Cardiac fibroblast (primary cell): ENCODE data around the gene SLC6A18.

Experiments used
- DNase-seq, 2 donors: peaks; one replicate each; pipeline versions ENCODE4 v3.0.0 to v3.0.0-alpha.2; 2010; ENCODE audit warnings: low read depth in 2 of 2
- H3K4me3 ChIP-seq, 2 donors: replicated peaks in 1 of 2; 1 replicate in 1 of 2; 2 replicates in 1 of 2; pipeline ENCODE4 v1.5.1; 2011; ENCODE audit warnings: low read depth in 2 of 2, low read length in 2 of 2, mild to moderate bottlenecking in 2 of 2, moderate library complexity in 1 of 2
- TF ChIP-seq, protein P1 (sequence below): IDR thresholded peaks from one replicate; pipeline ENCODE4 v1.5.1; 2011; ENCODE audit warnings: low read depth, mild to moderate bottlenecking, low read length, inconsistent platforms

Gene SLC6A18

DNA sequence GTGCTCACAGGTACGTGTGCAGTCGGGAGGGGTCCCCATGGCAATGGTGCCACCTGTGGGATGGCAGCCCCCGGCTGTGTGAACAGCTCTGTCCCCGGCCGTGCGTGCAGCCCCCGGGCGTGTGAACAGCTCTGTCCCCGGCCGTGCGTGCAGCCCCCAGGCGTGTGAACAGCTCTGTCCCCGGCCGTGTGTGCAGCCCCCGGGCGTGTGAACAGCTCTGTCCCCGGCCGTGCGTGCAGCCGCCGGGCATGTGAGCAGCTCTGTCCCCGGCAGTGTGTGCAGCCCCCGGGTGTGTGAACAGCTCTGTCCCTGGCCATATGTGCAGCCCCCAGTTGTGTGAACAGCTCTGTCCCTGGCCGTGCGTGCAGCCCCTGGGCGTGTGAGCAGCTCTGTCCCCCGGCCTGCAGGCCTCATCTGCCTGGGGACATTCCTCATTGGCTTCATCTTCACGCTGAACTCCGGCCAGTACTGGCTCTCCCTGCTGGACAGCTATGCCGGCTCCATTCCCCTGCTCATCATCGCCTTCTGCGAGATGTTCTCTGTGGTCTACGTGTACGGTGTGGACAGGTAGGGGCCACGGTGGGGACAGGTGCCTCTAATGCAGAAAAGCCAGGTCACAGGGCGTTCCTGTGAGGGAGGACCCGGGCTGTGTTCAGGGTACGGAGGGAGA, 5.9 kb upstream of the SLC6A18 start:
- DNase-seq: no peak
- no peak overlapping the region for H3K4me3 ChIP-seq
- TF ChIP-seq, protein P1, sequence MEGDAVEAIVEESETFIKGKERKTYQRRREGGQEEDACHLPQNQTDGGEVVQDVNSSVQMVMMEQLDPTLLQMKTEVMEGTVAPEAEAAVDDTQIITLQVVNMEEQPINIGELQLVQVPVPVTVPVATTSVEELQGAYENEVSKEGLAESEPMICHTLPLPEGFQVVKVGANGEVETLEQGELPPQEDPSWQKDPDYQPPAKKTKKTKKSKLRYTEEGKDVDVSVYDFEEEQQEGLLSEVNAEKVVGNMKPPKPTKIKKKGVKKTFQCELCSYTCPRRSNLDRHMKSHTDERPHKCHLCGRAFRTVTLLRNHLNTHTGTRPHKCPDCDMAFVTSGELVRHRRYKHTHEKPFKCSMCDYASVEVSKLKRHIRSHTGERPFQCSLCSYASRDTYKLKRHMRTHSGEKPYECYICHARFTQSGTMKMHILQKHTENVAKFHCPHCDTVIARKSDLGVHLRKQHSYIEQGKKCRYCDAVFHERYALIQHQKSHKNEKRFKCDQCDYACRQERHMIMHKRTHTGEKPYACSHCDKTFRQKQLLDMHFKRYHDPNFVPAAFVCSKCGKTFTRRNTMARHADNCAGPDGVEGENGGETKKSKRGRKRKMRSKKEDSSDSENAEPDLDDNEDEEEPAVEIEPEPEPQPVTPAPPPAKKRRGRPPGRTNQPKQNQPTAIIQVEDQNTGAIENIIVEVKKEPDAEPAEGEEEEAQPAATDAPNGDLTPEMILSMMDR: no peak

DNA sequence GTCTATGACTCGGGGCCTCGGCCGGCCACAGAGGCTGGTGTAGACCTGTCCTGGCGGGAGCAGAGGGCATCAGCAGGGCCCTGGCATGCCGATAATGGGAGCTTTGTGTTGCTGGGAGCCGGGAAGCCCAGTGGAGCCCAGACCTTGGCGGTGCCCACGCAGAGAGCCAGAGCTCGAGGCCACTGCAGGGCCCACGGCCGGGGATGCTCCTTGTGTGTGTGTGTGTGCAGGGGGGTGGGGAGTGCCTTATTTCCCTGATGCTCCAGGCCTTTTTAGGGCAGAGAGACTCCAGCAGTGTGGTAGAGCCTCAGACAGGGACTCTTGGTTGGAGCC, 5.4 kb upstream of the SLC6A18 start:
- TF ChIP-seq, protein P1: no peak

DNA sequence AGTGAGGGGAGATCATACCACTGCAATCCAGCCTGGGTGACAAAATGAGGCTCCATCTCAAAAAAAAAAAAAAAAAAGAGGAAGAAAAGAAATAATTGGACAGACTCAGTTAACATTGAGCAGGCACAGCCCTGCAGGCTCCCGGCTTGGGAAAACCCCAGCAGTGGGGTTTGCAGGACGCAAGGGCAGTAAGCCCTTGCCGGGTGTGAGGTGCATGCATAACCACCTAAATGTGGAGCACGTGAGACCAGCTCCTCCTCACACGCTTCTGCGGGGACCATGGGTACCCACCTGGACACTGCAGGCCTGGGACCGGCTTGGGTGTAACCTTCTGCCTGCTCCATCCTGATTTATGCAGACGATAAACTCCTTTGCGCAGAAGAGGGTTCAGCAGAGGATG, 4.8 kb upstream of the SLC6A18 start:
- TF ChIP-seq, protein P1: no peak
- DNase-seq: no peak
- no peak overlapping the region for H3K4me3 ChIP-seq

More for the DNA sequence above, 5.4 kb upstream of the SLC6A18 start:
- no peak overlapping the region for H3K4me3 ChIP-seq
- no peak for DNase-seq

DNA sequence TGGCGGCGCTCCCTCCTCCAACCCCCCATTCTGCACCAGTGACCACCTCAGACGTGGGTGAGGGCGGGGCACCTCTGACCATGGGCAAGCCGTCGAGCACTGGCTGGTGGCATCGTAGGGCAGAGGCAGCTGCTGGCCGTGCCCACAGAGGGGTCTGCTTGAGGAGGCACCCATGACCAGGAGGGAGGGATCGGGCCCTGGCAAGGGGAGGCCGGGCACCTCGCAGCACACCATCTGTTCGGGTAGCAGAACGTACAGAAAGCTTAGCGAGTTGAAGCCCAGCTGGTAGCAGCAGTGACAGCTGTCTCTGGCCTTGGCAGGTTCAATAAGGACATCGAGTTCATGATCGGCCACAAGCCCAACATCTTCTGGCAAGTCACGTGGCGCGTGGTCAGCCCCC, 4.3 kb upstream of the SLC6A18 start:
- TF ChIP-seq, protein P1: no peak
- no peak for DNase-seq
- no peak overlapping the region for H3K4me3 ChIP-seq

DNA sequence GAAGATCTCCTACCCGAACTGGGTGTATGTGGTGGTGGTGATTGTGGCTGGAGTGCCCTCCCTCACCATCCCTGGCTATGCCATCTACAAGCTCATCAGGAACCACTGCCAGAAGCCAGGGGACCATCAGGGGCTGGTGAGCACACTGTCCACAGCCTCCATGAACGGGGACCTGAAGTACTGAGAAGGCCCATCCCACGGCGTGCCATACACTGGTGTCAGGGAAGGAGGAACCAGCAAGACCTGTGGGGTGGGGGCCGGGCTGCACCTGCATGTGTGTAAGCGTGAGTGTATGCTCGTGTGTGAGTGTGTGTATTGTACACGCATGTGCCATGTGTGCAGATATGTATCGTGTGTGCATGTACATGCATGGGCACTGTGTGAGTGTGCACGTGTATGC, 3.5 kb upstream of the SLC6A18 start:
- no peak for DNase-seq
- TF ChIP-seq, protein P1: no peak

DNA sequence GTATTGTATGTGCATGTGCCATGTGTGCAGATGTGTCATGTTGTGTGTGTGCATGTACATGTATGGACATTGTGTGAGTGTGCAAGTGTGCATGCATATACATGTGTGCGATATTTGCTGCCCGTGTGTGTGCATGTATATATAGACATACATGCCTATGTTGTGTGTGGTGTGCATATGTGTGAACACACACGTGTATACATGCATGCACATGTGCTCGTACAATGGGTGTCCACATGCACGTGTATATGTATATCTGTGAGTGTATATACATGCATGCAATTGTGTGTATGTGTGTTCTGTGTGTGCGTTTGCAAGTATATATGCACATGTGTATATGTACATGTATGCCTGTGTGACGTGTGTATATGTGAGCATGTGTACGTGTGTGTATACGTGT, 3.0 kb upstream of the SLC6A18 start:
- TF ChIP-seq, protein P1: no peak
- no peak for DNase-seq
- no peak overlapping the region for H3K4me3 ChIP-seq

More for the DNA sequence above, 3.5 kb upstream of the SLC6A18 start:
- H3K4me3 ChIP-seq: no peak overlapping the region
